Pancreas (tissue), 10 donors: ENCODE data around the gene UPP2. TPM values are rescaled to one million over a fixed set of nuclear protein-coding genes. Genes with fewer than 3 reads are reported as not detected.
A peak's percentile ranks its signal among the peaks of the same experiment; 100 is the strongest.

Experiments used
- ATAC-seq, 4 donors: fragments of 200-7000 bp; cut with Tn5 transposase; one replicate each; pipeline versions ENCODE4 v1.8.0 to v1.9.1; 2020; ENCODE audit warnings: mild to moderate bottlenecking in 4 of 4, moderate library complexity in 4 of 4
- DNase-seq, 6 donors: peaks; one replicate each; pipeline ENCODE4 v3.0.0-alpha.2; 2020
- FAIRE-seq: peaks from 2 replicates; lab custom pipeline; 2012; peaks lifted over from hg19 to GRCh38; lab: Jason Lieb, UNC
- H3K27ac ChIP-seq, 4 donors: fragments of 200-600 bp; sonication (generic); 1 replicate in 3 of 4; 2 replicates in 1 of 4; pipeline versions ENCODE4 v1.5.0 to v1.8.0; 2020
- H3K27me3 ChIP-seq, 4 donors: fragments of 200-600 bp; one replicate each; pipeline ENCODE4 v1.8.0; 2021
- H3K36me3 ChIP-seq, 3 donors: fragments of 200-600 bp; sonication (generic) in 1 of 3; one replicate each; pipeline versions ENCODE4 v1.5.0 to v1.8.0; 2020 to 2021
- H3K4me1 ChIP-seq, 3 donors: fragments of 200-600 bp; one replicate each; pipeline ENCODE4 v1.8.0; 2021
- H3K4me3 ChIP-seq, 4 donors: fragments of 200-600 bp; sonication (generic) in 2 of 4; one replicate each; pipeline versions ENCODE4 v1.5.0 to v1.8.0; 2020 to 2021
- H3K9me3 ChIP-seq, 4 donors: fragments of 200-600 bp; one replicate each; pipeline ENCODE4 v1.8.0; 2021
- CTCF ChIP-seq, 4 donors: fragments of 200-600 bp; sonication (generic) in 3 of 4; IDR thresholded peaks; one replicate each; pipeline versions ENCODE4 v1.5.0 to v1.8.0; 2021; ENCODE audit warnings: antibody characterized with exemption in 4 of 4
- WGBS, 2 donors: extraction: QIAGEN DNeasy Blood & Tissue Kit; methylation state at CpG; one replicate each; pipeline ENCODE4 v1.1.7; 2013; 5-methylcytosine and 5-hydroxymethylcytosine counted together
- intact Hi-C, 3 donors: fragments of 100-400 bp; cut with DNase I; formaldehyde crosslinking; loops; one replicate each; pipeline versions ENCODE4 v1.11.1 to v1.14.2; 2022
- polyA plus RNA-seq, 2 donors: library from polyadenylated mRNA; stranded (reverse); fragments of 200-250 nt; gene quantifications; one replicate each; pipeline ENCODE4 v1.2.3, GENCODE V29; 2013
- total RNA-seq, 6 donors: library from RNA; stranded (reverse); fragmentation: NEBNext Ultra II Directional in 4 of 6; extraction: Animal tissue kit (Norgen Biotek cat#: 25700) in 4 of 6; gene quantifications; one replicate each; pipeline versions ENCODE4 v1.2.1 to v1.2.4, GENCODE V29; 2021 to 2023
- donor health status: healthy with polysubstance abuse.
- donor health status: DM: no; HTN: no; CAD: no; lungs with moderate emphysema.
- donor health status: DM: no; HTN: no; CAD: no.
- donor health status: control.
- donor health status: control.
- donor health status: Bipolar disorder and iron deficiency.
- donor health status: DM: yes; HTN: yes; CAD: no.
- donor health status: DM: no; HTN: no; CAD: no.
- donor health status: DM: no; HTN: no; CAD: no.
- donor health status: DM: yes; HTN: yes; CAD: no.

The UPP2 gene
- total and polyA plus RNA-seq, 8 donors: not detected

- DNase-seq (no peak), FAIRE-seq (no peak), ATAC-seq (peak in 2 of 4 donors; percentile 25 to 46)
- WGBS, 2 donors: 80 to 81% methylated on average over 5 of the region's 5 CpGs
- no peak overlapping the region for H3K4me3 ChIP-seq
- no peak overlapping the region for H3K27ac ChIP-seq
- H3K9me3 ChIP-seq: no peaks in the 10 kb centered on the region
- H3K27me3 ChIP-seq: no peaks in the 10 kb centered on the region
- intact Hi-C loops: no loop called here
- TF ChIP-seq CTCF (IDR thresholded peaks at IDR 0.05): no peak
- peaks cover 0 to 12% (median 0%) of the 10 kb centered on the region in 3 donors for H3K4me1 ChIP-seq
- H3K36me3 ChIP-seq: no peaks in the 10 kb centered on the region
Measured at GRCh38 chr2:158060835-158061435, 40.7 kb upstream of the UPP2 start.

- ATAC-seq (no peak), FAIRE-seq (no peak), DNase-seq (no peak)
- no peaks in the 10 kb centered on the region for H3K9me3 ChIP-seq
- intact Hi-C loops: no loop called here
- H3K27ac ChIP-seq: no peak overlapping the region
- 89 to 90% methylated on average over 5 of the region's 5 CpGs for WGBS, 2 donors
- peaks cover 0 to 9% (median 0%) of the 10 kb centered on the region in 3 donors for H3K4me1 ChIP-seq
- H3K36me3 ChIP-seq: no peaks in the 10 kb centered on the region
- TF ChIP-seq CTCF (IDR thresholded peaks at IDR 0.05): no peak
- no peaks in the 10 kb centered on the region for H3K27me3 ChIP-seq
- H3K4me3 ChIP-seq: no peak overlapping the region
Measured at GRCh38 chr2:158061763-158062162, 39.9 kb upstream of the UPP2 start.

GRCh38 chr2:158066046-158066713 lies 35.5 kb upstream of the UPP2 start:
- ATAC-seq: no peak
- Histone ChIP-seq H3K4me1 (no peaks in the 10 kb centered on the region), H3K27me3 (no peaks in the 10 kb centered on the region), H3K9me3 (no peaks in the 10 kb centered on the region), H3K27ac (no peak overlapping the region), H3K36me3 (no peaks in the 10 kb centered on the region), H3K4me3 (no peak overlapping the region)
- 39% methylated on average over 3 of the region's 3 CpGs for WGBS, 2 donors
- no peak for FAIRE-seq
- intact Hi-C loops: no loop called here
- TF ChIP-seq CTCF (IDR thresholded peaks at IDR 0.05): no peak
- DNase-seq: no peak

GRCh38 chr2:158071018-158071417 lies 30.7 kb upstream of the UPP2 start:
- H3K27me3 ChIP-seq: no peaks in the 10 kb centered on the region
- WGBS, 2 donors: 90 to 95% methylated on average over 5 of the region's 5 CpGs
- intact Hi-C loops: no loop called here
- TF ChIP-seq CTCF (IDR thresholded peaks at IDR 0.05): no peak
- no peaks in the 10 kb centered on the region for H3K36me3 ChIP-seq
- H3K4me1 ChIP-seq: no peaks in the 10 kb centered on the region
- H3K27ac ChIP-seq: no peak overlapping the region
- FAIRE-seq (no peak), ATAC-seq (no peak), DNase-seq (no peak)
- H3K4me3 ChIP-seq: no peak overlapping the region
- H3K9me3 ChIP-seq: no peaks in the 10 kb centered on the region

- no peak for ATAC-seq
Measured at GRCh38 chr2:158072361-158072760, 29.3 kb upstream of the UPP2 start.

More at GRCh38 chr2:158072361-158072760, 29.3 kb upstream of the UPP2 start:
- DNase-seq: no peak
- intact Hi-C loops: no loop called here
- Histone ChIP-seq H3K4me3 (no peak overlapping the region), H3K27ac (no peak overlapping the region), H3K4me1 (no peaks in the 10 kb centered on the region), H3K9me3 (no peaks in the 10 kb centered on the region), H3K36me3 (no peaks in the 10 kb centered on the region), H3K27me3 (no peaks in the 10 kb centered on the region)
- no peak for FAIRE-seq
- no peak for TF ChIP-seq CTCF (IDR thresholded peaks at IDR 0.05)
- WGBS, 2 donors: 83 to 85% methylated on average over 1 of the region's 1 CpG
